ENCODE measurements around the gene HSPB1.

The HSPB1 gene

DNA sequence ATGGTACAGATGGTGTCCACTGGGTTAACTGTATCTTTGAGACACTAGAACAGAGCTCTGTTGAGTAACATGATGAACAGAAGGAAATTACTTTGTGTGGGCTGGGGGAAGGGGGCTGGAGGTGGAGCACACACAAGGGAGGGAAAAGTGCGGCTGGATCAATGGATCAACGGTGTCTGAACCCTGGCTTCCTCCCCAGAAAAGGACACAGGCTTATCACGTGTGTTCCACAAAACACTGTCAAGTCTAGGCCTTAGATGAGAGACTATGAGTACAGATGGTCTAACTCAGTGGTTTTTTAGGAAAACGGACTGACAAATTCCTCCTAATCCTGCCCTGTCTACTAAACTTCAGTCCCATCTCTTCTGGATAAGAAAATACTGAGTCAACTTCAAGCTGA is 27.8 kb downstream of the HSPB1 start:
- H2BK5ac ChIP-seq (ENCODE audit: low read depth, low read length, poor library complexity, severe bottlenecking) = no peak overlapping the region
- WGBS = 98% methylated on average over 4 of the region's 4 CpGs
- H3K4me3 ChIP-seq (ENCODE audit: insufficient read depth in 1 of 2, low read depth in 1 of 2, low read length in 2 of 2) = no peak overlapping the region

DNA sequence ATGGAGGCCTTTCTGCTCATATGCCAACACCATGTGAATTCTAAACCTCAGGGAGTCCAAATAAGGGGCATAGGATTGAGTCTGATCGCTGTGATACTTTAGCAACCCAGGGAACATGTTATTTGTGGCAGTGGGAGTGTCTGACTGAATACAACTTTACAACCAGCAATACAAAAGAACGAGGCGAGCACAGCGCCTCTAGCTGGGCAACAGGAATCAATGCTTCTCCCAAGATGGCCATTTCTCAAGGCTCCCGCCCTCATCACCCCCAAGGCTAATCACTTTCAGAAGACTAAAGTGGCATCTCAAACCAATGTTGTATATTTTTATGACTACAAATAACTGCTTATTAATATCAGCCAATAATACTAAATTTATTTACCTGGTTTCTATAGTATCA is 28.2 kb downstream of the HSPB1 start:
- no peak overlapping the region for H3K4ac ChIP-seq (ENCODE audit: low read depth in 1 of 2, low read length in 2 of 2)
- no peak overlapping the region for H2BK120ac ChIP-seq (ENCODE audit: low read depth, low read length)
- H3K9ac ChIP-seq (ENCODE audit: low read length) = no peak overlapping the region
- no peak overlapping the region for H3K23ac ChIP-seq (ENCODE audit: low read length in 2 of 2)
- no peak overlapping the region for H3K14ac ChIP-seq (ENCODE audit: low read length in 2 of 2)
- H3K9me3 ChIP-seq (ENCODE audit: control insufficient read depth, low read length) = no peaks in the 10 kb centered on the region
- H4K8ac ChIP-seq (ENCODE audit: low read length) = no peak overlapping the region
- H3K4me1 ChIP-seq (ENCODE audit: control insufficient read depth, insufficient read depth, low read depth, low read length) = peaks cover 8% of the 10 kb centered on the region
- no peak overlapping the region for H3K4me3 ChIP-seq (ENCODE audit: insufficient read depth in 1 of 2, low read depth in 1 of 2, low read length in 2 of 2)
- H2AK5ac ChIP-seq (ENCODE audit: low read length, severe bottlenecking) = no peak overlapping the region
- H3K18ac ChIP-seq (ENCODE audit: low read depth in 1 of 2, low read length in 2 of 2) = no peak overlapping the region
- 100% methylated on average over 4 of the region's 5 CpGs for WGBS
- H3K36me3 ChIP-seq (ENCODE audit: control insufficient read depth in 1 of 2, insufficient read depth in 2 of 2, low read depth in 1 of 2, low read length in 2 of 2) = peaks cover 29 to 66% of the 10 kb centered on the region in 2 experiments
- H4K91ac ChIP-seq (ENCODE audit: low read length) = no peak overlapping the region
- DNase-seq = no peak
- H3K4me2 ChIP-seq (ENCODE audit: low read length, poor library complexity, severe bottlenecking) = no peak overlapping the region
- no peak overlapping the region for H2BK12ac ChIP-seq (ENCODE audit: low read length in 2 of 2)
- H3K27ac ChIP-seq (ENCODE audit: low read length, poor library complexity, severe bottlenecking) = no peak overlapping the region
- no peak overlapping the region for H2BK15ac ChIP-seq (ENCODE audit: low read depth, poor library complexity, severe bottlenecking)
- H2BK5ac ChIP-seq (ENCODE audit: low read depth, low read length, poor library complexity, severe bottlenecking) = no peak overlapping the region
- H3K79me1 ChIP-seq (replicated peaks; ENCODE audit: low read length, poor library complexity, severe bottlenecking) = peaks cover 1% of the 10 kb centered on the region
- no peak overlapping the region for H2AFZ ChIP-seq (ENCODE audit: low read depth, low read length)
- H3K27me3 ChIP-seq (ENCODE audit: control insufficient read depth in 1 of 2, insufficient read depth in 1 of 2, low read length in 2 of 2) = no peaks in the 10 kb centered on the region

More for the DNA sequence above, 27.8 kb downstream of the HSPB1 start:
- Histone ChIP-seq H3K9me3 (ENCODE audit: control insufficient read depth, low read length) (no peaks in the 10 kb centered on the region), H2BK12ac (ENCODE audit: low read length in 2 of 2) (no peak overlapping the region), H4K8ac (ENCODE audit: low read length) (no peak overlapping the region), H4K91ac (ENCODE audit: low read length) (no peak overlapping the region), H3K4ac (ENCODE audit: low read depth in 1 of 2, low read length in 2 of 2) (no peak overlapping the region), H3K4me1 (ENCODE audit: control insufficient read depth, insufficient read depth, low read depth, low read length) (peaks cover 7% of the 10 kb centered on the region), H3K18ac (ENCODE audit: low read depth in 1 of 2, low read length in 2 of 2) (no peak overlapping the region), H3K14ac (ENCODE audit: low read length in 2 of 2) (no peak overlapping the region), H3K27ac (ENCODE audit: low read length, poor library complexity, severe bottlenecking) (no peak overlapping the region), H3K27me3 (ENCODE audit: control insufficient read depth in 1 of 2, insufficient read depth in 1 of 2, low read length in 2 of 2) (no peaks in the 10 kb centered on the region), H2BK15ac (ENCODE audit: low read depth, poor library complexity, severe bottlenecking) (no peak overlapping the region), H3K9ac (ENCODE audit: low read length) (no peak overlapping the region), H3K23ac (ENCODE audit: low read length in 2 of 2) (no peak overlapping the region), H3K4me2 (ENCODE audit: low read length, poor library complexity, severe bottlenecking) (no peak overlapping the region), H3K36me3 (ENCODE audit: control insufficient read depth in 1 of 2, insufficient read depth in 2 of 2, low read depth in 1 of 2, low read length in 2 of 2) (peaks cover 33 to 70% of the 10 kb centered on the region in 2 experiments), H2AFZ (ENCODE audit: low read depth, low read length) (no peak overlapping the region), H2BK120ac (ENCODE audit: low read depth, low read length) (no peak overlapping the region), H3K79me1 (replicated peaks; ENCODE audit: low read length, poor library complexity, severe bottlenecking) (peaks cover 1% of the 10 kb centered on the region), H2AK5ac (ENCODE audit: low read length, severe bottlenecking) (no peak overlapping the region)
- DNase-seq = no peak

DNA sequence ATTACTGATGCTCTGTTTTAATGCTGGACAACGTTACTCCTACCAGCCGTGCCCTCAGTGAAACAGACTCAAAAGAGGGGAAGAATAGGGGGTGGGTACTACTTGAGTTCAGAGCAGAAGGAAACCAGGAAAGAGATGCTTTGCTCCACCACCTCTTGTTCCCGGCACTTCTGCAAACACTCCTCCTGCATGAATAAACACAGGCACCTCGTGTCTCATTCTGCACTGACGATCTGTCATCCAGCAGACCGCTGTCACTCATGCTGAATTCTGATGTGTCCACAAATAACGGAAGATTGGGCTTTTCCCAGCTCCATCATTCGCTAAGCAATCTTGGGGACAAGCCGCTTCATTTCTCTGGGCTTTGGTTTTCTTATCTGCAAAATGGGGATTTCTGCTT is 29.6 kb downstream of the HSPB1 start:
- H3K4me2 ChIP-seq (ENCODE audit: low read length, poor library complexity, severe bottlenecking) = no peak overlapping the region
- WGBS = 84% methylated on average over 7 of the region's 9 CpGs
- no peak overlapping the region for H2BK5ac ChIP-seq (ENCODE audit: low read depth, low read length, poor library complexity, severe bottlenecking)

DNA sequence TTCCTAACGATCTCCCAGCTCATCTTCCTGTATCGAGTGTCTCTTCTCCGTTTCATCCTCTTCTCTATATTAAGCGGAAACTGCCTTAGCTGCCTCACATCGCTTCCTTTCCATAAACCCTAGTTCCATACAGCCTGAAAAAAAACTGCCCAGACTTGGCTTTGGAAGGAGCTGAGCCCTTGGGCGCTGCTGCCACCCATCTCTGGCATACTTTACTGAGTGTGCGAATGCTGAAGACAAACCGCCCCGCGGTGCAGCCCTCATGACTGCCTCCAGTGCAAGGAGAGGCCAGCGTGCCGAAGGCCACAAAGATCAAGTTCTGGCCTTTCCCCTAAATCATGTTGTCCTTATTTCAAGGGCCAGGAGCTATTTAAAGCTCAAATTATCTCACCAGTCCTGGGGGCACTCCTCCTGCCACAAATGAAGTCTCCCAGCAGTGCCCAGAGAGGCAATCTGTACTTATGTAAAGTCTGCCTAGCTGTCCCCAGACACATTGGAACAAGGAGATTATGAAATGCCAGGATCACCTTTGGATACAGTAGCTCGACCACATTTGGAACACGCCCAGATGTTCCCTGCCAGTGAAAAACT is 31.1 kb downstream of the HSPB1 start:
- Histone ChIP-seq H3K4me3 (ENCODE audit: insufficient read depth in 1 of 2, low read depth in 1 of 2, low read length in 2 of 2) (no peak overlapping the region), H2BK120ac (ENCODE audit: low read depth, low read length) (no peak overlapping the region), H2AFZ (ENCODE audit: low read depth, low read length) (no peak overlapping the region), H2BK15ac (ENCODE audit: low read depth, poor library complexity, severe bottlenecking) (no peak overlapping the region), H3K9me3 (ENCODE audit: control insufficient read depth, low read length) (no peaks in the 10 kb centered on the region), H3K27me3 (ENCODE audit: control insufficient read depth in 1 of 2, insufficient read depth in 1 of 2, low read length in 2 of 2) (no peaks in the 10 kb centered on the region), H2BK12ac (ENCODE audit: low read length in 2 of 2) (no peak overlapping the region), H3K79me1 (replicated peaks; ENCODE audit: low read length, poor library complexity, severe bottlenecking) (no peaks in the 10 kb centered on the region), H3K14ac (ENCODE audit: low read length in 2 of 2) (no peak overlapping the region), H3K4me2 (ENCODE audit: low read length, poor library complexity, severe bottlenecking) (no peak overlapping the region), H3K36me3 (ENCODE audit: control insufficient read depth in 1 of 2, insufficient read depth in 2 of 2, low read depth in 1 of 2, low read length in 2 of 2) (peaks cover 26 to 63% of the 10 kb centered on the region in 2 experiments), H4K91ac (ENCODE audit: low read length) (no peak overlapping the region), H2AK5ac (ENCODE audit: low read length, severe bottlenecking) (no peak overlapping the region), H4K8ac (ENCODE audit: low read length) (no peak overlapping the region), H2BK5ac (ENCODE audit: low read depth, low read length, poor library complexity, severe bottlenecking) (no peak overlapping the region), H3K4me1 (ENCODE audit: control insufficient read depth, insufficient read depth, low read depth, low read length) (peaks cover 11% of the 10 kb centered on the region), H3K27ac (ENCODE audit: low read length, poor library complexity, severe bottlenecking) (peak overlapping the region; percentile 9), H3K23ac (ENCODE audit: low read length in 2 of 2) (no peak overlapping the region), H3K9ac (ENCODE audit: low read length) (peak overlapping the region; percentile 12), H3K4ac (ENCODE audit: low read depth in 1 of 2, low read length in 2 of 2) (no peak overlapping the region), H3K18ac (ENCODE audit: low read depth in 1 of 2, low read length in 2 of 2) (no peak overlapping the region)
- WGBS = 89% methylated on average over 14 of the region's 14 CpGs
- DNase-seq = peak; percentile 61

More for the DNA sequence above, 29.6 kb downstream of the HSPB1 start:
- no peak overlapping the region for H3K18ac ChIP-seq (ENCODE audit: low read depth in 1 of 2, low read length in 2 of 2)
- no peak overlapping the region for H2BK120ac ChIP-seq (ENCODE audit: low read depth, low read length)
- no peaks in the 10 kb centered on the region for H3K9me3 ChIP-seq (ENCODE audit: control insufficient read depth, low read length)
- no peak overlapping the region for H3K27ac ChIP-seq (ENCODE audit: low read length, poor library complexity, severe bottlenecking)
- no peak overlapping the region for H4K91ac ChIP-seq (ENCODE audit: low read length)
- peaks cover 9% of the 10 kb centered on the region for H3K4me1 ChIP-seq (ENCODE audit: control insufficient read depth, insufficient read depth, low read depth, low read length)
- H3K14ac ChIP-seq (ENCODE audit: low read length in 2 of 2) = no peak overlapping the region
- DNase-seq = no peak
- H3K79me1 ChIP-seq (replicated peaks; ENCODE audit: low read length, poor library complexity, severe bottlenecking) = no peaks in the 10 kb centered on the region
- H2AK5ac ChIP-seq (ENCODE audit: low read length, severe bottlenecking) = no peak overlapping the region
- no peak overlapping the region for H4K8ac ChIP-seq (ENCODE audit: low read length)
- H3K4ac ChIP-seq (ENCODE audit: low read depth in 1 of 2, low read length in 2 of 2) = no peak overlapping the region
- H2BK12ac ChIP-seq (ENCODE audit: low read length in 2 of 2) = no peak overlapping the region
- no peaks in the 10 kb centered on the region for H3K27me3 ChIP-seq (ENCODE audit: control insufficient read depth in 1 of 2, insufficient read depth in 1 of 2, low read length in 2 of 2)
- H3K23ac ChIP-seq (ENCODE audit: low read length in 2 of 2) = no peak overlapping the region
- peaks cover 24 to 64% of the 10 kb centered on the region in 2 experiments for H3K36me3 ChIP-seq (ENCODE audit: control insufficient read depth in 1 of 2, insufficient read depth in 2 of 2, low read depth in 1 of 2, low read length in 2 of 2)
- H3K4me3 ChIP-seq (ENCODE audit: insufficient read depth in 1 of 2, low read depth in 1 of 2, low read length in 2 of 2) = no peak overlapping the region
- no peak overlapping the region for H3K9ac ChIP-seq (ENCODE audit: low read length)
- H2AFZ ChIP-seq (ENCODE audit: low read depth, low read length) = no peak overlapping the region
- no peak overlapping the region for H2BK15ac ChIP-seq (ENCODE audit: low read depth, poor library complexity, severe bottlenecking)

Data from mesenchymal stem cell (in vitro differentiated cells and primary cell).